Liver (tissue), 9 donors: ENCODE data around the gene PLA2G4A. TPM values are rescaled to one million over a fixed set of nuclear protein-coding genes. Genes with fewer than 3 reads are reported as not detected.

Source experiments
- DNase-seq: peaks from one replicate; pipeline ENCODE4 v3.0.0-alpha.2; 2017; ENCODE audit warnings: low spot score
- H3K27ac ChIP-seq, 2 donors: one replicate each; pipeline ENCODE4 v1.7.0; 2013; ENCODE audit warnings: inconsistent platforms in 2 of 2, low read length in 2 of 2, control low read depth in 1 of 2, low read depth in 1 of 2, mild to moderate bottlenecking in 1 of 2
- H3K27me3 ChIP-seq, 4 donors: one replicate each; pipeline versions ENCODE4 v1.6.1 to v1.7.0; 2013; ENCODE audit warnings: low read length in 3 of 4, inconsistent platforms in 1 of 4, mild to moderate bottlenecking in 1 of 4, moderate library complexity in 1 of 4; ENCODE audit not compliant: control insufficient read depth in 4 of 4, insufficient read depth in 4 of 4
- H3K36me3 ChIP-seq, 4 donors: one replicate each; pipeline versions ENCODE4 v1.6.1 to v1.7.0; 2013; ENCODE audit warnings: low read length in 3 of 4, mild to moderate bottlenecking in 3 of 4, low read depth in 1 of 4, moderate library complexity in 1 of 4; ENCODE audit not compliant: control insufficient read depth in 4 of 4, insufficient read depth in 3 of 4
- H3K4me1 ChIP-seq, 4 donors: one replicate each; pipeline versions ENCODE4 v1.6.1 to v1.7.0; 2013; ENCODE audit warnings: low read length in 3 of 4, mild to moderate bottlenecking in 3 of 4, moderate library complexity in 1 of 4; ENCODE audit not compliant: control insufficient read depth in 4 of 4, insufficient read depth in 4 of 4
- H3K4me3 ChIP-seq, 3 donors: one replicate each; pipeline versions ENCODE4 v1.6.1 to v1.7.0; 2013; ENCODE audit warnings: low read length in 3 of 3, control low read depth in 1 of 3, low read depth in 1 of 3, mild to moderate bottlenecking in 1 of 3
- H3K9ac ChIP-seq, 2 donors: one replicate each; pipeline ENCODE4 v1.7.0; 2013; ENCODE audit warnings: low read length in 2 of 2, mild to moderate bottlenecking in 2 of 2, moderate library complexity in 2 of 2, control low read depth in 1 of 2, low read depth in 1 of 2
- H3K9me3 ChIP-seq, 4 donors: one replicate each; pipeline versions ENCODE4 v1.6.1 to v1.7.0; 2013; ENCODE audit warnings: low read length in 3 of 4; ENCODE audit not compliant: control insufficient read depth in 4 of 4
- ATF3 ChIP-seq: IDR thresholded peaks from 2 replicates; pipeline ENCODE4 v1.6.1; 2016; ENCODE audit warnings: antibody characterized with exemption
- CTCF ChIP-seq: fragments of 150-350 bp; IDR thresholded peaks from 2 replicates; pipeline ENCODE4 v1.5.1; 2017; ENCODE audit warnings: improper control_type of control experiment, low read depth, low read length; ENCODE audit not compliant: missing input control
- EGR1 ChIP-seq, 2 donors: IDR thresholded peaks; 2 replicates each; pipeline ENCODE4 v1.6.1; 2016 to 2018; ENCODE audit warnings: antibody characterized with exemption in 2 of 2, low read depth in 2 of 2
- FOXA1 ChIP-seq: IDR thresholded peaks from 2 replicates; pipeline ENCODE4 v1.6.1; 2016; ENCODE audit warnings: antibody characterized with exemption
- MAX ChIP-seq: IDR thresholded peaks from 2 replicates; pipeline ENCODE4 v1.6.1; 2016; ENCODE audit warnings: antibody characterized with exemption
- NR2F2 ChIP-seq: IDR thresholded peaks from 2 replicates; pipeline ENCODE4 v1.6.1; 2016; ENCODE audit warnings: antibody characterized with exemption
- RAD21 ChIP-seq, 2 donors: IDR thresholded peaks; 2 replicates each; pipeline ENCODE4 v1.6.1; 2016; ENCODE audit warnings: antibody characterized with exemption in 2 of 2, mild to moderate bottlenecking in 2 of 2
- REST ChIP-seq: IDR thresholded peaks from 2 replicates; pipeline ENCODE4 v1.6.1; 2016; ENCODE audit warnings: antibody characterized with exemption, mild to moderate bottlenecking
- RXRA ChIP-seq, 2 donors: IDR thresholded peaks; 2 replicates each; pipeline ENCODE4 v1.6.1; 2017 to 2018; ENCODE audit warnings: antibody characterized with exemption in 2 of 2, mild to moderate bottlenecking in 1 of 2
- SP1 ChIP-seq: IDR thresholded peaks from 2 replicates; pipeline ENCODE4 v1.6.1; 2018; ENCODE audit warnings: antibody characterized with exemption, mild to moderate bottlenecking
- TAF1 ChIP-seq: conservative IDR thresholded peaks from 2 replicates; pipeline ENCODE4 v1.6.1; 2016; ENCODE audit warnings: antibody characterized with exemption, mild to moderate bottlenecking
- YY1 ChIP-seq: IDR thresholded peaks from 2 replicates; pipeline ENCODE4 v1.6.1; 2016; ENCODE audit warnings: antibody characterized with exemption, mild to moderate bottlenecking
- ZBTB33 ChIP-seq: IDR thresholded peaks from 2 replicates; pipeline ENCODE4 v1.6.1; 2016; ENCODE audit warnings: antibody characterized with exemption
- WGBS: extraction: QIAGEN DNeasy Blood & Tissue Kit; methylation state at CpG from one replicate; pipeline ENCODE4 v1.1.7; 2013; 5-methylcytosine and 5-hydroxymethylcytosine counted together
- polyA plus RNA-seq, 2 donors: library from polyadenylated mRNA; stranded (reverse) in 1 of 2; unstranded in 1 of 2; fragments of 200-250 nt in 1 of 2; fragments of >200 nt in 1 of 2; fragmentation: Nextera tagmentation in 1 of 2; extraction: Ambion mirVana in 1 of 2; gene quantifications; one replicate each; pipeline versions ENCODE4 v1.2.1 to v1.2.3, GENCODE V29; 2013 to 2015
- total RNA-seq, 2 donors: library from RNA; depleted of rRNA; stranded (reverse); fragments of >200 nt; gene quantifications; one replicate each; pipeline ENCODE4 v1.2.3, GENCODE V29; 2014
- donor health status: healthy.
- donor health status: healthy.
- donor health status: healthy.
- donor health status: healthy.
- donor health status: healthy.

PLA2G4A gene
- total and polyA plus RNA-seq, 4 donors = 0.39 to 2.5 (median 1.1) TPM

GRCh38 chr1:186845576-186846210 is 16.9 kb downstream of the PLA2G4A start:
- no peaks in the 10 kb centered on the region for H3K27me3 ChIP-seq
- H3K4me3 ChIP-seq = no peak overlapping the region
- H3K4me1 ChIP-seq = no peaks in the 10 kb centered on the region
- no peak overlapping the region for H3K9ac ChIP-seq
- DNase-seq = no peak
- no peak overlapping the region for H3K27ac ChIP-seq
- no peaks in the 10 kb centered on the region for H3K9me3 ChIP-seq
- 48% methylated on average over 3 of the region's 3 CpGs for WGBS
- no peak for TF ChIP-seq RXRA (IDR thresholded peaks at IDR 0.05)
- no peak for TF ChIP-seq ATF3
- TF ChIP-seq RAD21 (IDR thresholded peaks at IDR 0.05) = no peak
- TF ChIP-seq REST = no peak
- no peak for TF ChIP-seq NR2F2
- no peak for TF ChIP-seq MAX
- TF ChIP-seq YY1 = no peak
- TF ChIP-seq SP1 = no peak
- H3K36me3 ChIP-seq = no peaks in the 10 kb centered on the region

GRCh38 chr1:186848509-186849130 is 19.9 kb downstream of the PLA2G4A start:
- Histone ChIP-seq H3K9me3 (no peaks in the 10 kb centered on the region), H3K27ac (peak overlapping the region in 1 of 2 donors; percentile 46), H3K4me3 (no peak overlapping the region), H3K4me1 (no peaks in the 10 kb centered on the region), H3K27me3 (no peaks in the 10 kb centered on the region), H3K36me3 (no peaks in the 10 kb centered on the region), H3K9ac (no peak overlapping the region)
- no peak for DNase-seq
- TF ChIP-seq TAF1 (no peak), EGR1 (IDR thresholded peaks at IDR 0.05; ENCODE audit: low read depth in 2 of 2) (no peak), ZBTB33 (no peak), REST (no peak), CTCF (no peak), FOXA1 (no peak)
